Ovary (tissue), 3 donors: ENCODE data around the gene CCDC136.

Experiments
- CTCF ChIP-seq, 3 donors: fragments of 450-650 bp in 2 of 3; fragments of 200-600 bp in 1 of 3; IDR thresholded peaks; one replicate each; pipeline versions ENCODE4 v1.5.1 to v1.8.0; 2016 to 2022; ENCODE audit warnings: antibody characterized with exemption in 3 of 3, mild to moderate bottlenecking in 1 of 3
- POLR2A ChIP-seq: fragments of 450-650 bp; IDR thresholded peaks from one replicate; pipeline ENCODE4 v1.6.1; 2017; ENCODE audit warnings: antibody characterized with exemption, mild to moderate bottlenecking, moderate library complexity
- donor health status: DM: no; HTN: no; CAD: no.

GRCh38 chr7:128811631-128812430 is 20.1 kb downstream of the CCDC136 start:
- TF ChIP-seq CTCF (IDR thresholded peaks at IDR 0.05): no peak
- no peak for TF ChIP-seq POLR2A
